HepG2 (cell line): ENCODE measurements around the gene PPP6R2. TPM values are rescaled to one million over a fixed set of nuclear protein-coding genes. Genes with fewer than 3 reads are reported as not detected.

Experiments used
- polyA plus RNA-seq, 8 experiments: library from polyadenylated mRNA; depleted of rRNA in 3 of 8; stranded (reverse) in 7 of 8; unstranded in 1 of 8; fragments of >200 nt; fragmentation: Illumina TruSeq in 4 of 8; extraction: Trizol in 4 of 8; gene quantifications; 2 replicates each; pipeline versions ENCODE4 v1.2.1 to v1.2.3, GENCODE V29; 2011 to 2016; ENCODE audit warnings: low read depth in 4 of 8, missing spikeins in 1 of 8, mixed read lengths in 1 of 8; ENCODE audit not compliant: insufficient read depth in 1 of 8
- total RNA-seq, 5 experiments: library from RNA; depleted of rRNA; stranded (reverse); fragments of >200 nt; fragmentation: Illumina TruSeq; extraction: Trizol; gene quantifications; 2 replicates each; pipeline ENCODE4 v1.2.3, GENCODE V29; 2016; ENCODE audit warnings: low read depth in 1 of 5

The PPP6R2 gene
- total and polyA plus RNA-seq, 2 of the 13 experiments (the other 11 are each of a cell fraction or from before 2014, with no cell fraction given), result 55.0 to 102 TPM

Other genes with a start within 250 kb of the PPP6R2 start
- gene PANX2, start 172.6 kb upstream of the PPP6R2 start, total RNA-seq (2016; rRNA removed; fragmentation: Illumina TruSeq; extraction: Trizol), result 0.15 and 0.58 TPM in 2 replicates
- 1.1 TPM in 2 replicates for gene PANX2, start 172.6 kb upstream of the PPP6R2 start, polyA plus RNA-seq (2011; rRNA removed)
- gene TRABD, start 157.4 kb upstream of the PPP6R2 start, total RNA-seq (2016; rRNA removed; fragmentation: Illumina TruSeq; extraction: Trizol), result 16.2 and 21.5 TPM in 2 replicates
- gene TRABD, start 157.4 kb upstream of the PPP6R2 start, polyA plus RNA-seq (2011; rRNA removed), result 28.9 and 36.8 TPM in 2 replicates
- gene SELENOO, start 142.3 kb upstream of the PPP6R2 start, total RNA-seq (2016; rRNA removed; fragmentation: Illumina TruSeq; extraction: Trizol), result 12.5 and 19.0 TPM in 2 replicates
- 14.4 and 18.7 TPM in 2 replicates for gene SELENOO, start 142.3 kb upstream of the PPP6R2 start, polyA plus RNA-seq (2011; rRNA removed)
- gene TUBGCP6, start 98.3 kb upstream of the PPP6R2 start, total RNA-seq (2016; rRNA removed; fragmentation: Illumina TruSeq; extraction: Trizol), result 5.8 and 15.7 TPM in 2 replicates
- 14.6 and 23.7 TPM in 2 replicates for gene TUBGCP6, start 98.3 kb upstream of the PPP6R2 start, polyA plus RNA-seq (2011; rRNA removed)
- gene HDAC10, start 92.1 kb upstream of the PPP6R2 start, total RNA-seq (2016; rRNA removed; fragmentation: Illumina TruSeq; extraction: Trizol), result 4.0 and 13.9 TPM in 2 replicates
- gene HDAC10, start 92.1 kb upstream of the PPP6R2 start, polyA plus RNA-seq (2011; rRNA removed), result 14.9 and 19.7 TPM in 2 replicates
- 15.0 and 23.3 TPM in 2 replicates for gene MAPK12, start 81.6 kb upstream of the PPP6R2 start, total RNA-seq (2016; rRNA removed; fragmentation: Illumina TruSeq; extraction: Trizol)
- 22.2 and 22.8 TPM in 2 replicates for gene MAPK12, start 81.6 kb upstream of the PPP6R2 start, polyA plus RNA-seq (2011; rRNA removed)
- gene MAPK11, start 72.9 kb upstream of the PPP6R2 start, total RNA-seq (2016; rRNA removed; fragmentation: Illumina TruSeq; extraction: Trizol), result 0.15 TPM in 1 of 2 replicates, not detected in the other
- 0.17 and 0.46 TPM in 2 replicates for gene MAPK11, start 72.9 kb upstream of the PPP6R2 start, polyA plus RNA-seq (2011; rRNA removed)
- 19.3 and 32.6 TPM in 2 replicates for gene PLXNB2, start 35.7 kb upstream of the PPP6R2 start, total RNA-seq (2016; rRNA removed; fragmentation: Illumina TruSeq; extraction: Trizol)
- 68.9 and 79.4 TPM in 2 replicates for gene PLXNB2, start 35.7 kb upstream of the PPP6R2 start, polyA plus RNA-seq (2011; rRNA removed)
- gene DENND6B, start 16.3 kb upstream of the PPP6R2 start, total RNA-seq (2016; rRNA removed; fragmentation: Illumina TruSeq; extraction: Trizol), result 0.84 and 0.95 TPM in 2 replicates
- 3.8 and 4.2 TPM in 2 replicates for gene DENND6B, start 16.3 kb upstream of the PPP6R2 start, polyA plus RNA-seq (2011; rRNA removed)
- 21.3 and 40.9 TPM in 2 replicates for gene SBF1, start 131.7 kb downstream of the PPP6R2 start, total RNA-seq (2016; rRNA removed; fragmentation: Illumina TruSeq; extraction: Trizol)
- gene SBF1, start 131.7 kb downstream of the PPP6R2 start, polyA plus RNA-seq (2011; rRNA removed), result 31.7 and 43.3 TPM in 2 replicates
- gene ADM2, start 138.2 kb downstream of the PPP6R2 start, total RNA-seq (2016; rRNA removed; fragmentation: Illumina TruSeq; extraction: Trizol), result 0.76 and 1.2 TPM in 2 replicates
- 3.0 and 4.0 TPM in 2 replicates for gene ADM2, start 138.2 kb downstream of the PPP6R2 start, polyA plus RNA-seq (2011; rRNA removed)
- gene MIOX, start 143.5 kb downstream of the PPP6R2 start, total RNA-seq (2016; rRNA removed; fragmentation: Illumina TruSeq; extraction: Trizol), result 1.2 and 1.5 TPM in 2 replicates
- 2.9 and 5.0 TPM in 2 replicates for gene MIOX, start 143.5 kb downstream of the PPP6R2 start, polyA plus RNA-seq (2011; rRNA removed)
- 10.2 and 30.6 TPM in 2 replicates for gene LMF2, start 164.4 kb downstream of the PPP6R2 start, total RNA-seq (2016; rRNA removed; fragmentation: Illumina TruSeq; extraction: Trizol)
- 23.3 and 37.9 TPM in 2 replicates for gene LMF2, start 164.4 kb downstream of the PPP6R2 start, polyA plus RNA-seq (2011; rRNA removed)
- gene NCAPH2, start 164.9 kb downstream of the PPP6R2 start, total RNA-seq (2016; rRNA removed; fragmentation: Illumina TruSeq; extraction: Trizol), result 44.1 and 64.4 TPM in 2 replicates
- gene NCAPH2, start 164.9 kb downstream of the PPP6R2 start, polyA plus RNA-seq (2011; rRNA removed), result 27.6 and 28.1 TPM in 2 replicates
- gene SCO2, start 182.3 kb downstream of the PPP6R2 start, total RNA-seq (2016; rRNA removed; fragmentation: Illumina TruSeq; extraction: Trizol), result 2.1 and 3.7 TPM in 2 replicates
- 0.32 and 0.85 TPM in 2 replicates for gene SCO2, start 182.3 kb downstream of the PPP6R2 start, polyA plus RNA-seq (2011; rRNA removed)
- gene TYMP, start 186.7 kb downstream of the PPP6R2 start, total RNA-seq (2016; rRNA removed; fragmentation: Illumina TruSeq; extraction: Trizol), result 2.3 and 3.9 TPM in 2 replicates
- gene TYMP, start 186.7 kb downstream of the PPP6R2 start, polyA plus RNA-seq (2011; rRNA removed), result 4.3 and 7.5 TPM in 2 replicates
- not detected in 2 replicates for gene KLHDC7B, start 202.6 kb downstream of the PPP6R2 start, total RNA-seq (2016; rRNA removed; fragmentation: Illumina TruSeq; extraction: Trizol)
- gene KLHDC7B, start 202.6 kb downstream of the PPP6R2 start, polyA plus RNA-seq (2011; rRNA removed), result 0.11 and 0.17 TPM in 2 replicates
- gene SYCE3, start 219.6 kb downstream of the PPP6R2 start, total RNA-seq (2016; rRNA removed; fragmentation: Illumina TruSeq; extraction: Trizol), result not detected in 2 replicates
- gene SYCE3, start 219.6 kb downstream of the PPP6R2 start, polyA plus RNA-seq (2011; rRNA removed), result 0.29 TPM in 1 of 2 replicates, not detected in the other
- 2.3 and 9.2 TPM in 2 replicates for gene CPT1B, start 235.1 kb downstream of the PPP6R2 start, total RNA-seq (2016; rRNA removed; fragmentation: Illumina TruSeq; extraction: Trizol)
- 19.5 and 26.5 TPM in 2 replicates for gene CPT1B, start 235.1 kb downstream of the PPP6R2 start, polyA plus RNA-seq (2011; rRNA removed)
- gene CHKB, start 239.5 kb downstream of the PPP6R2 start, total RNA-seq (2016; rRNA removed; fragmentation: Illumina TruSeq; extraction: Trizol), result 9.9 and 24.5 TPM in 2 replicates
- gene CHKB, start 239.5 kb downstream of the PPP6R2 start, polyA plus RNA-seq (2011; rRNA removed), result 42.7 and 43.1 TPM in 2 replicates